GM20000 (cell line): ENCODE results near the gene RBSN.

Source experiments
- DNase-seq: peaks from one replicate; pipeline ENCODE4 v3.0.0; 2012; ENCODE audit warnings: low spot score
- CTCF ChIP-seq: IDR thresholded peaks from 2 replicates; pipeline ENCODE4 v1.5.1; 2012; ENCODE audit warnings: mild to moderate bottlenecking, control low read depth; ENCODE audit errors: extremely low read depth, missing control alignments

RBSN gene

GRCh38 chr3:15083252-15083651 lies 15.7 kb downstream of the RBSN start:
- DNase-seq, result no peak
- no peak for TF ChIP-seq CTCF

GRCh38 chr3:15081960-15082664 lies 16.8 kb downstream of the RBSN start:
- no peak for DNase-seq
- no peak for TF ChIP-seq CTCF

GRCh38 chr3:15079091-15079490 lies 19.9 kb downstream of the RBSN start:
- DNase-seq, result no peak
- TF ChIP-seq CTCF, result no peak

- no peak for TF ChIP-seq CTCF
- DNase-seq, result no peak
These were observed 24.4 kb downstream of the RBSN start for GRCh38 chr3:15074500-15074899.

- TF ChIP-seq CTCF, result no peak
- DNase-seq, result no peak
These were observed 27.2 kb downstream of the RBSN start for GRCh38 chr3:15071699-15072098.

GRCh38 chr3:15069441-15069840 lies 29.5 kb downstream of the RBSN start:
- DNase-seq, result no peak
- no peak for TF ChIP-seq CTCF

- DNase-seq, result no peak
- TF ChIP-seq CTCF, result no peak
These were observed 32.5 kb downstream of the RBSN start for GRCh38 chr3:15066467-15066866.
